Measurements from ENCODE around the gene MYD88.
"Not testable (repeated sequence)": the region's sequence is repeated elsewhere in the genome, so short reads cannot be mapped to it uniquely, and the experiment has no call there.

Gene MYD88

DNA sequence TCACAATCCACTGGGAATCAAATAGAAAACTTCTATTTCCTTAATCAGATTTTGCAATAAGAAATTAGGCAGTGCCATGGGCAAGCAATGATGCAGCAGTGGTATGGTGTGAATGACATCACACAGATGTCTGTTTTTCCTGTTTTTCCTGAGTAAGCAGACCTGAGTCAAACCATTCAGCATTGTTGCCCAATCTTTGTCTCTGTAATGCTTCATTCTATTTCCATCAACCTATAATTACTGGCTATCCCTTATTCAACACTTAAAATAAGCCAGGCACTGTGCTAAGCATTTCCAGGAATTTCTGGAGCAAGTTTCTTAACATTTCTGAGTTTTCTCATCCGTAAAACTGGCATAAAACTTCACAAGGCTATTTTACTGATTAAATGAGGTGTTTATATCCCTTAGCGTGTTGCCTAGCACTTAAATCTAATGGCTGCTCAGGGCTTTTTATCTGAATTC lies 15.6 kb downstream of the MYD88 start:
- H3K4me1 Mint-ChIP-seq (ENCODE audit: low read depth): peaks cover 35% of the 10 kb centered on the region
- no peak overlapping the region for H3K27ac Mint-ChIP-seq
- no peaks in the 10 kb centered on the region for H3K9me3 Mint-ChIP-seq
- peaks cover 1% of the 10 kb centered on the region for H3K36me3 Mint-ChIP-seq (ENCODE audit: low read depth)
- H3K27me3 Mint-ChIP-seq (ENCODE audit: low read depth): no peaks in the 10 kb centered on the region
- H3K4me3 Mint-ChIP-seq: no peak overlapping the region

DNA sequence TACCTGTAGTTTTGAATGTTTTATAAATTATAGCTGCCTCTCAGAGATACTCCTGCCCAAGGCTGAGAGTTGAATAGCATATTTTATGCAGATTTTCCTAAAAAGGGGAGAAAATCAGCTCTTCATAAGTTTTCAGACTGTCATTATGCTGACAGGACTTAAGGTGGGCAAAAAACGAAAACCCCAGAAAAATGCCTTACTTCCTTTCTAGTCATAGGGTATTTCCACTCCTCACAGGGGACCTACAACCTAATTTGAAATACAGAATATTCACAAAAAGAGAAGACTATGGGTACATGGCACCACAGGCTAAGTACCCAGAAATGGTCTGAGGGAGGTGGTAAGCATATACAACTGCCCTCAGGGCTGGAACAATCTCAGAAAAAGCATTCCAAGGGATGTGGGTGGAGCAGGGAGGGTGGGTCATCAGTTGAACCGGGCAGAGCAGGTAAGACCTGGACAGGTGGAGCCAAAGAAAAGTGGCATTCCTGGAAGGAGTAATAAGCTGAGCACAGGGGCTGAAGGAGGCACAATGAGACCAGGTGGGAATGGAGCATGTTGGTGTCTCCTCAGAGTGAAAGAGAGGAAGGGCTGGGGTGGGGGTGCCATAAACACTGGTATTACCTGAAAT lies 16.3 kb downstream of the MYD88 start:
- peaks cover 30% of the 10 kb centered on the region for H3K4me1 Mint-ChIP-seq (ENCODE audit: low read depth)
- H3K36me3 Mint-ChIP-seq (ENCODE audit: low read depth): peaks cover 1% of the 10 kb centered on the region
- H3K4me3 Mint-ChIP-seq: no peak overlapping the region
- no peaks in the 10 kb centered on the region for H3K27me3 Mint-ChIP-seq (ENCODE audit: low read depth)
- H3K27ac Mint-ChIP-seq: peak overlapping the region; percentile 15
- H3K9me3 Mint-ChIP-seq: no peaks in the 10 kb centered on the region

DNA sequence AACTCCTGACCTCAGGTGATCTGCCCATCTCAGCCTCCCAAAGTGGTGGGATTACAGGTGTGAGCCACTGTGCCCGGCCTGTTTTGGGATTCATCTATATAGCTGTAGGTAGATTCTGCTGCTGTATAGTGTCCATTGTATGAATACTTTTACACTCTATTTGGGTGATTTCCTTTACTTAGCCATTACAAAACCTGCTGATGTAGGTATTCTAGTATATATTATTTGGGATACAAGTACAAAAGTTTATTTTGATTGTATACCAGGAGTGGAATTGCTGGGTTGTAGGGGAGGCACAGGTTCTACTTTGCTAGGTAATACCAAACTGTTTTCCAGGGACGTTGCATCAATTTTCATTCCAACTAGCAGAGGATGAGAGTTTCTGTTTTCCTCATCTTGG lies 17.4 kb downstream of the MYD88 start:
- Mint-ChIP-seq H3K36me3 (ENCODE audit: low read depth) (peaks cover 1% of the 10 kb centered on the region), H3K9me3 (no peaks in the 10 kb centered on the region), H3K4me3 (no peak overlapping the region), H3K4me1 (ENCODE audit: low read depth) (peaks cover 28% of the 10 kb centered on the region), H3K27ac (no peak overlapping the region), H3K27me3 (ENCODE audit: low read depth) (no peaks in the 10 kb centered on the region)

DNA sequence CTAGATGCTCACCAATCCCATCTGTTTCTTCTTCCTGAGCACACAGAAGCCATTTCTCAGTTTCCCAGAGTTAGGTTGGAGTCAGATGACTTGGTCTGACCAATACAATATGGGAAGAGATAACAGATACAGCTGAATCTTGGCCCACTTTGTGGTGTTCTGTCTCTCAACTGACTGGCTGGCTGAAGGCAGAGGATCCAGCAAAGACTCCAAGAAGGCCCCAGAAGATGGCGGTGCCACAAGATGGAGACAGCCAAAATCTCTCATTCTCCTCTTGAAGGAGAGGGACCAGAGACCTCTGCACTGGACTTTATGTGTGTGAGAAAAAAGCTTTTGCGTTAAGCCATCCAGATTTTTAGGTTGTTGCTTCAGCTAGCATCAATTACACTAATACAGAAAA lies 18.7 kb downstream of the MYD88 start:
- Mint-ChIP-seq H3K36me3 (ENCODE audit: low read depth) (peaks cover 1% of the 10 kb centered on the region), H3K4me1 (ENCODE audit: low read depth) (peaks cover 16% of the 10 kb centered on the region), H3K9me3 (no peaks in the 10 kb centered on the region), H3K27me3 (ENCODE audit: low read depth) (no peaks in the 10 kb centered on the region), H3K27ac (no peak overlapping the region), H3K4me3 (no peak overlapping the region)

DNA sequence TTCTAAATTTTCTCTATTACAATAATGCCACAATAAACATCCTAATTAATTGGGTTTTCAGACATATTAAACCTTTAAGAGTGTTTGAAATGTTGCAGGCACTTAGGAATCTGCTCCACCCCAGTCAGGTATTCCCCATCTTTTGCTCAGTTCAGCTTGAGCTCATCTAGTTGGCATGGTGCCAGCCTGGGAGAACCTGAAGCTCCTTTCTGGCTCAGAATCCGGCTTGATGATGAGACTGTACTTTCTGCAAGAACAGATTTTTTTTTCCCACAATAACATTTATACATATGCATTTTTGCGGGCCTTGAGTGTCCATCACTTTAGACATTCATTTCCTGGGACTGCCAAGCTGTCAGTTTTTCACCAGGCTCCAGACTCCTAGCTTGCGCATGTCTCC lies 19.1 kb downstream of the MYD88 start:
- no peaks in the 10 kb centered on the region for H3K9me3 Mint-ChIP-seq
- H3K4me1 Mint-ChIP-seq (ENCODE audit: low read depth): peaks cover 15% of the 10 kb centered on the region
- H3K27ac Mint-ChIP-seq: no peak overlapping the region
- H3K4me3 Mint-ChIP-seq: no peak overlapping the region
- no peaks in the 10 kb centered on the region for H3K27me3 Mint-ChIP-seq (ENCODE audit: low read depth)
- peaks cover 1% of the 10 kb centered on the region for H3K36me3 Mint-ChIP-seq (ENCODE audit: low read depth)

DNA sequence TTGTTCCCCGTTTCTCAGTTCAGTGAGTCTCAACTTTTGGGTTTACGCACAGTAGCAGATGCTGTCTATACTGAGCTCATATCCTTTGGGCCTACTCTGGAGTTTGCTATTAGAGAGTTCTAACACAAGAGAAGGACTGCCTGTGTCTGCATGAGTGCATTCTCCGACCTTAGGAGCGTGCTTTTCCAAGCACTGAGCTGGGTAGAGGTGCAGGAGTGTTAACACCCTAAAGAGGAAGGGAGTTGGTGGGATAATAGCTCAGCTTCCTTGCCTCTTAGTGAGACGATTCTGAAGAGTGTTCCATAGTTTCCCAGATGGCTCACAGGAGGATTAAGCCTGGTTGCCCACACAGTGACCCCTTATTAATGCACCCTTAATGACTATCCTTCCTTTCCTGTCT lies 20.0 kb downstream of the MYD88 start:
- Mint-ChIP-seq H3K4me3 (no peak overlapping the region), H3K27ac (no peak overlapping the region), H3K36me3 (ENCODE audit: low read depth) (peaks cover 1% of the 10 kb centered on the region), H3K4me1 (ENCODE audit: low read depth) (peaks cover 17% of the 10 kb centered on the region), H3K9me3 (no peaks in the 10 kb centered on the region), H3K27me3 (ENCODE audit: low read depth) (no peaks in the 10 kb centered on the region)

DNA sequence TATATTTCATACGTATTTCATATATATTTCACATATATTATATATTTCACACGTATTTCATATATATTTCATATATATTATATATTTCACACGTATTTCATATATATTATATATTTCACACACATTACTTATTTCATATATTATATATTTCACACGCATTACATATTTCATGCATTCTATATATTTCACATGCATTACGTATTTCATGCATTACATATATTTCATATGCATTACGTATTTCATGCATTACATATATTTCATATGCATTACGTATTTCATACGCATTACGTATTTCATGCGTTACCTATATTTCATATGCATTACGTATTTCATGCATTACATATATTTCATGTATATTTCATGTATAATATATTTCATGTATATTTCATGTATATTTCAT lies 22.2 kb downstream of the MYD88 start:
- not testable (repeated sequence) for H3K36me3 Mint-ChIP-seq (ENCODE audit: low read depth); H3K9me3 Mint-ChIP-seq; H3K27ac Mint-ChIP-seq; H3K4me3 Mint-ChIP-seq; H3K27me3 Mint-ChIP-seq (ENCODE audit: low read depth)
- H3K4me1 Mint-ChIP-seq (ENCODE audit: low read depth): peaks cover 14% of the 10 kb centered on the region

DNA sequence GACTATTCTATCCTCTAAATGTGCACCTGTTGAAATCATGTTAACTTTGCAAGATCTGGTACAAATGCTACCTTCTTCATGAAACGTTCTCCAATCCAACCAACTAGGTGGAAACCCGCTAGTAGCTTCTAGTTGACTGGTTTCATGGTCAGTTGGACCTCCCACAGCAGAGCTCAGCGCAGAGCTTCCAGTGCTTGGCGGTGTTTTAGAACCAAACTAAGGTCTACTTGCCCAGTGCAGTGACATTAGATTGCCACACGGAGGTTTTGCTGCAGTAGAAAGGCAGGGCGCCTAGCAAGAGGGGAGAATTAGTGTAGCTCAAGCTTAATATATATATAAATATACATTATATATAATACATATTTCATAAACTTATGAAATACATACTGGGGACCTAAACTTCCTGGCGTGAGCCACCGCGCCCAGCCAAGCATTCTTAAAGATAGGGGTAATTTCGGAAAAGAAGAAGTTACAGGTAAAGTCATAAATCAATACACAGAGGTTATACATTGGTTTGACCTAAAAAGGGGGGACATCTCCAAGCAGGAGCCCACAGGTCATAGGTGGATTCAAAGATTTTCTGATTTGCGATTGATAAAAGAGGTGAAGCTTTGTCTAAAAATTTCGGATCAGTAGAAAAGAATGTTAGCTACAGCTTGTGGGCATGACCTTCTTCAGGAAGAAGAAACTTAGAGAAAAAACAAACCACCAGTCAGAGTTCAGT lies 24.8 kb downstream of the MYD88 start:
- peaks cover 33% of the 10 kb centered on the region for H3K4me1 Mint-ChIP-seq (ENCODE audit: low read depth)
- no peak overlapping the region for H3K4me3 Mint-ChIP-seq
- H3K36me3 Mint-ChIP-seq (ENCODE audit: low read depth): peaks cover 14% of the 10 kb centered on the region
- peak overlapping the region; percentile 63 for H3K27ac Mint-ChIP-seq
- no peaks in the 10 kb centered on the region for H3K27me3 Mint-ChIP-seq (ENCODE audit: low read depth)
- H3K9me3 Mint-ChIP-seq: no peaks in the 10 kb centered on the region

DNA sequence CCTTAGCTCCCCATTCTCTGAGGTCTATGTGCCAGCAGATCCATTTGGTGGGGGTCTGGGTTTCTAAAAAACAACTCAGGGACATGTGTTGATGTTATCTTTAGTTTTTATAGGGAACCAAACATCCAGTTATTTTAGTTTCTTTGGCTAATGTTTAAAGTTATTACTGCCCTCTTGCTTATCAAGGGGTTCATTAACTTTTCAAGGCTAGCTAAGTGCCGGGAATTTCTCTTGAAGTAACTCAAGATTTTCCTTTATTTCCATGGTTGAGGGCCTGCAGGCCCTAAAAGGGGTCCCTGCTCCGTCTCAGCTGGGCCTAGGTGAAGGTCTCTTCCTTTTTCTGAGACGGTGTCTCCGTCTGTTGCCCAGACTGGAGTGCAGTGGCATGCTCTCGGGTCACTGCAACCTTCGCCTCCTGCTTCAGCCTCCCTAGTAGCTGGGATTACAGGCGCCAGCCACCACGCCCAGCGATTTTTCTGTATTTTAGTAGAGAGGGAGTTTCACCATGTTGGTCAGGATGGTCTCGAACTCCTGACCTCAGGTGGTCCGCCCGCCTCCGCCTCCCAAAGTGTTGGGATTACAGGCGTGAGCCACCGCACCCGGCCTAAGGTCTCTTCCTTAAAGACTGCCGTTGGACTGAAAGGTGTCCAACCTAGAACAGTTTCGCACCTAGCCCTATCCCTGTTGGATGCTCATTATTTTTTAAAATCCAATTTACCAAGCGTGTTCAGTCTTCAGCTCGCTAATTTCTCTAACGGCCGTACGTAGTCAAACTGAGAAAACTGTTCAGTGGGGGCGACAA lies 25.6 kb downstream of the MYD88 start:
- Mint-ChIP-seq H3K27me3 (ENCODE audit: low read depth) (no peaks in the 10 kb centered on the region), H3K27ac (peak overlapping the region; percentile 100), H3K4me3 (peak overlapping the region; percentile 94), H3K4me1 (ENCODE audit: low read depth) (peaks cover 39% of the 10 kb centered on the region), H3K36me3 (ENCODE audit: low read depth) (peaks cover 14% of the 10 kb centered on the region), H3K9me3 (no peaks in the 10 kb centered on the region)

DNA sequence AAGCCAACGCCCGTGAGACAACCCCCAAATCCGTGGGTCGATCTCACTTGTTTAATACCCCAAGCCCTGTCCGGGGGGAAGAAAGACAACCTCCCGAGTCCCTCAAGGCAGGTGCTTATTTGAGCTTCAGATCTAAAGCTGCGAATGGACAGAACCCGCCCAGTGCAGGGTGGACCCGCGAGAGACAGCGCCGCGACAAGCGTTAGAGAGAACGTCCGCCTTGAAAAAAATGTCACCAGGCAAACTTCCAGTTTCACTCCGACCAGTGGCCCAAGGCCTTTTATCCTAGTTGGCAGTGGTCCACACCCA lies 26.1 kb downstream of the MYD88 start:
- Mint-ChIP-seq H3K27ac (peak overlapping the region; percentile 100), H3K9me3 (no peaks in the 10 kb centered on the region), H3K27me3 (ENCODE audit: low read depth) (no peaks in the 10 kb centered on the region), H3K4me1 (ENCODE audit: low read depth) (peaks cover 42% of the 10 kb centered on the region), H3K4me3 (peak overlapping the region; percentile 94), H3K36me3 (ENCODE audit: low read depth) (peaks cover 14% of the 10 kb centered on the region)

DNA sequence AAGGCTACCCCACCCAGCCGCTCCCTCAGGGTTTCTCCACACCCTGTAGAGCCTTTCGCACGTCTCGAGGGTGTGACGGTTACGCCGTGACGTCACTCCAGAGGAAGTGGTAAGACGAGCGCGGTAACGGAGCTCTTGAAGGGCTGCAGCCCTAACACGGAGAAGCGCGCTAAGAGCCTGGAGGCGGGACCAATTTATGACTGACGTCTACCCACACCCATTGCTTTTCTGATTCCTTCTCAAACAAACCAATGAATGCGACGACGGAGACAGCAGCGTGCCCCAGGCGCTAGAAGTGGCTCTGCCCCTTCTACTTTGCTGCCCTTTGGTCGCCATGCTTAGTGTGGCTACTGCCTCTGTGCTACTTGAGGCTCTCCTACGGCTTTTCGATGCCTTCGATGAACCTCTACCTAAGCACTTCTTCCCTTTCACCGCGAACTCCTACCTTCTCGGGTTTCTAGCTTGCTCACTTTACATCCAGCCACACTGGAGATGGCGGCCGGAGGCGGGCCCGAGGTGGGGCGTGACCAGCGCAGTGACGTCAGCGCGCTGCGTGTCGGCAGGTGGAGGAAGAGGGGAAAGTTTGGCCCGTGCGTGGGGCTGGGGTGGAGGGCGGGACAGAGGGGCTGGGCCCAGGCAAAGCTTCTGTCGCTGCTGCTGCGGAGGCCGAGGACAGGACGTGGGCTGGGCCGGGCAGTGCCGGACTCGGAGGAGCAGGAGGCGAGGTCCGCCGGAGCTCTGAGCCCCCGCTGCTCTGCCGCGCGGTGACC lies 26.7 kb downstream of the MYD88 start, which contains the start of gene OXSR1:
Gene OXSR1 (plus strand): TSS at position 586 of the 770 bp plus-strand sequence. CDS start 340 bp downstream, outside the sequence.
- peak within 1 kb of the TSS; percentile 94 for H3K4me3 Mint-ChIP-seq
- H3K27ac Mint-ChIP-seq: peak within 1 kb of the TSS; percentile 100
- H3K4me1 Mint-ChIP-seq (ENCODE audit: low read depth): peaks cover 42% of the 10 kb centered on the region
- no peaks in the 10 kb centered on the region for H3K9me3 Mint-ChIP-seq
- no peaks in the 10 kb centered on the region for H3K27me3 Mint-ChIP-seq (ENCODE audit: low read depth)
- peaks cover 14% of the 10 kb centered on the region for H3K36me3 Mint-ChIP-seq (ENCODE audit: low read depth)

DNA sequence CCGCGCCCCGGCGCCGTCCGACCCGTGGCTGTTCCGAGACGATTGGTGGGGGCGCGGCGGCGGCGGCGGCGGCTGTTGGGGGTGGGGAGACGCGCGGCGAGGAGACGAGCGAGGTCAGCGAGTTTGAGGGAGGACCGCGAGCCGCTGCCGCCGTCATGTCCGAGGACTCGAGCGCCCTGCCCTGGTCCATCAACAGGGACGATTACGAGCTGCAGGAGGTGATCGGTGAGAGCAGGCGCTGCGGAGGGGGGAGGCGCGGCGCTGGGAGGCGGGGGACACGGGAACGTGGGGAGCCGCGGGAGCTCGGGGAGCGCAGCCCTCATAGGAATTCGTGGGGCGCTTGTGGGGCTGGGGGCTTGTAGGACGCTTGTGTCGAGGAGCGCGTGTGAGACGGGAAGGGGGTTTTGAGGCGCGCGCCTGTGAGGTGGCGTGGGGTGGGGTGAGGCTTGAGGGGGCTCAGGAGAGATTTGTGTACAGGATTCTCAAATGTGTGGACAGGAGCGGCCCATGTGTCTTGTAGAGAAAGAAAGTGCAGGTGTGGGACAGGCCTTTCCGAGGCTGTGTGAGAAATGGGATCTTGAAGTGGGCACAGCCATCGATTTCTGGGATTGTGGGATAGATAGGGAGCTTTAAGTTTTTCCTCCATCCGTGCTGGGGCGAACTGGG lies 27.4 kb downstream of the MYD88 start:
- peaks cover 44% of the 10 kb centered on the region for H3K4me1 Mint-ChIP-seq (ENCODE audit: low read depth)
- H3K4me3 Mint-ChIP-seq: peak overlapping the region; percentile 94
- H3K9me3 Mint-ChIP-seq: no peaks in the 10 kb centered on the region
- peaks cover 14% of the 10 kb centered on the region for H3K36me3 Mint-ChIP-seq (ENCODE audit: low read depth)
- H3K27ac Mint-ChIP-seq: peak overlapping the region; percentile 97
- H3K27me3 Mint-ChIP-seq (ENCODE audit: low read depth): no peaks in the 10 kb centered on the region

DNA sequence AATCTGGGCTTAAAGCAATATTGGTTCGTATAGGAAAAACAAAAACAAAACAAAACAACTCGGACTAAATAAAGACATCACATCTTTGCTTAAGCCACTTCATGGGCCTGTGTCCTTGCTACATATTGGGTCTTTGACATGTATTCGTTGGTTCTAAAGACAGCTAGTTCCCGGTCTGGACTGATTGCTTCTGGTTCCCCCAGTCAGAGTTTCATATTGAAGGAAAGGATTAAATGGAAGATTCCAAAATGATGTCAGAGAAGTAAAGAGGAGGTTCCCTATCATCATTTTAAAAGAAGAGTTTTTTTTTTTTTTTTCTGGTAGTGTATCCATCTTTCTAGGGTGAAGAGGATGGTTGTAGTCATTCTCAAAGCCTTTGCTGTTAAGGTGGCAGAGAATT lies 29.1 kb downstream of the MYD88 start:
- H3K36me3 Mint-ChIP-seq (ENCODE audit: low read depth): peaks cover 17% of the 10 kb centered on the region
- H3K9me3 Mint-ChIP-seq: no peaks in the 10 kb centered on the region
- H3K27me3 Mint-ChIP-seq (ENCODE audit: low read depth): no peaks in the 10 kb centered on the region
- no peak overlapping the region for H3K27ac Mint-ChIP-seq
- peaks cover 55% of the 10 kb centered on the region for H3K4me1 Mint-ChIP-seq (ENCODE audit: low read depth)
- peak overlapping the region; percentile 94 for H3K4me3 Mint-ChIP-seq
